ENCODE results near the gene OR51E2. TPM values are rescaled to one million over a fixed set of nuclear protein-coding genes. Genes with fewer than 3 reads are reported as not detected.
A peak's percentile ranks its signal among the peaks of the same experiment; 100 is the strongest.
"Not testable (repeated sequence)": the region's sequence is repeated elsewhere in the genome, so short reads cannot be mapped to it uniquely, and the experiment has no call there.

OR51E2 gene
- total RNA-seq, 1 experiment from 2014 or later = not detected

DNA sequence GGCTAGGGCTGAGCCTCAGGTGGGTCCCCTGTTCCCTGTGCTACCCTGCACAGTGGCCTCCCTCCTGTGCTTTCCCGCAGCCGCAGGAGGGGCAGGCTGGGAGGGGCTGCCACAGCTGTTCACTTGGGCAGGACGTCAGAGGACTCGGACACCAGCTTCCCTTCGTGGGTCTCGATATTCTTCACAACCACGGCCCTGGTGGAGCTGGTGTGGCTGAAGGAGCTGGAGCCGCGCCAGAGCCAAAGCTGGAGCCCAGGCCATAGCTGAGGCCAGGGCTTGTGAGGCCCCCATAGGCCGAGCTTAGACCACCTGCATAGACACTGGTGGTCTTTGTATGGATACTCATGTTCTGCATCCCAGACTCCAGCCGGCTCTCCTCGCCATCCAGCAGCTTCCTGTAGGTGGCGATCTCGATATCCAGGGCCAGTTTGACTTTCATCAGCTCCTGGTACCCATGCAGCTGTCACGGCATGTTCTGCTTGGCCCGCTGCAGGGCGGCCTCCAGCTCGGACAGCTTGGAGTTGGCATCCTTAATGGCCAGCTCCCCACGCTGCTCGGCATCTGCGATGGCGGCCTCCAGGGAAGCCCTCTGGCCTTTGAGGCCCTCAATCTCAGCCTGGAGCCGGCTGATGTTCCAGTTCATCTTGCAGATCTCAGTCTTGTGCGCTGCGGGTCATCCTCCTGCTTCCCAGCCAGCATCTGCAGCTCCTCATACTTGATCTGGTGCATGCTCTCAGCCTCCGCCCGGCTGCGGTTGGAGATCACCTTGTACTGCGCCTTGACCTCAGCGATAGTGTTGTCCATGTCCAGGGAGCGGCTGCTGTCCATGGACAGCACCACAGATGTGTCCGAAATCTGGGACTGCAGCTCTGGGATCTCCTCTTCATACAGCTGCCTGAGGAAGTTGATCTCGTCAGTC is 25.2 kb upstream of the OR51E2 start:
- ATAC-seq; H3K4me2 ChIP-seq (ENCODE audit: low read length); H3K27me3 ChIP-seq (ENCODE audit: low read length); H3K36me3 ChIP-seq (ENCODE audit: low read depth, low read length); H3K9me2 ChIP-seq (replicated peaks; ENCODE audit: low read length); BruUV-seq (replicated peaks); H3K27ac ChIP-seq (ENCODE audit: low read length); H3K4me1 ChIP-seq (ENCODE audit: insufficient read depth, low read length); H3K4me3 ChIP-seq (ENCODE audit: low read length); H2AFZ ChIP-seq (ENCODE audit: low read length); H3K79me2 ChIP-seq (ENCODE audit: low read length); intact Hi-C loops (cut with micrococcal nuclease); H3K9ac ChIP-seq (ENCODE audit: low read length); H3K9me3 ChIP-seq (ENCODE audit: low read length); CTCF ChIA-PET; H3F3A ChIP-seq (ENCODE audit: low read length, unreplicated experiment); POLR2A ChIA-PET (ENCODE audit: unreplicated experiment); DNase-seq; H4K20me1 ChIP-seq (ENCODE audit: low read length): not testable (repeated sequence)
- TF ChIP-seq, protein P1, sequence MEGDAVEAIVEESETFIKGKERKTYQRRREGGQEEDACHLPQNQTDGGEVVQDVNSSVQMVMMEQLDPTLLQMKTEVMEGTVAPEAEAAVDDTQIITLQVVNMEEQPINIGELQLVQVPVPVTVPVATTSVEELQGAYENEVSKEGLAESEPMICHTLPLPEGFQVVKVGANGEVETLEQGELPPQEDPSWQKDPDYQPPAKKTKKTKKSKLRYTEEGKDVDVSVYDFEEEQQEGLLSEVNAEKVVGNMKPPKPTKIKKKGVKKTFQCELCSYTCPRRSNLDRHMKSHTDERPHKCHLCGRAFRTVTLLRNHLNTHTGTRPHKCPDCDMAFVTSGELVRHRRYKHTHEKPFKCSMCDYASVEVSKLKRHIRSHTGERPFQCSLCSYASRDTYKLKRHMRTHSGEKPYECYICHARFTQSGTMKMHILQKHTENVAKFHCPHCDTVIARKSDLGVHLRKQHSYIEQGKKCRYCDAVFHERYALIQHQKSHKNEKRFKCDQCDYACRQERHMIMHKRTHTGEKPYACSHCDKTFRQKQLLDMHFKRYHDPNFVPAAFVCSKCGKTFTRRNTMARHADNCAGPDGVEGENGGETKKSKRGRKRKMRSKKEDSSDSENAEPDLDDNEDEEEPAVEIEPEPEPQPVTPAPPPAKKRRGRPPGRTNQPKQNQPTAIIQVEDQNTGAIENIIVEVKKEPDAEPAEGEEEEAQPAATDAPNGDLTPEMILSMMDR (conservative IDR thresholded peaks at IDR 0.05; ENCODE audit: low read depth, low read length) = 0 out of 2 replicates have a peak, but pooled peaks have one; percentile 14

DNA sequence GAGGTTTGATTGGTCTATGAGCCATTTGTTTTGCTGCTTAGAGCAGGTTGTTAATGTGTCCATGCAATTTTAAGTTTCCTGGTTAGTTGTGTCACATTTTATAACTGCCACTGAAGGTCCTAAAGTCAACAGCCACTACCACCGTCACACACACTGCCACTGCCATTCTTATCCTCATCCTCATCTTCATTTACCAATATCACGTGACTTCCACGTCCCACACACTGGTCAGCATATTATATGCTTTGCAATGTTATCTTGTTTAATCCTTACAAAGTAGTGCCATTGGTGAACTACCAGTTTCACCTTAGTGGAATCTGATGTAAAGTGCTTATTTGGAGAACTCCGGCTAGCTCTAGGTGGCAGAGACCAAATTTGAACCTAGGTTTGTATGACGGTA is 16.6 kb upstream of the OR51E2 start:
- Histone ChIP-seq H3F3A (ENCODE audit: low read length, unreplicated experiment) (no peaks in the 10 kb centered on the region), H3K4me1 (ENCODE audit: insufficient read depth, low read length) (no peaks in the 10 kb centered on the region), H3K27ac (ENCODE audit: low read length) (no peak overlapping the region), H3K9me2 (replicated peaks; ENCODE audit: low read length) (no peaks in the 10 kb centered on the region), H3K4me2 (ENCODE audit: low read length) (no peak overlapping the region), H3K27me3 (ENCODE audit: low read length) (no peaks in the 10 kb centered on the region), H4K20me1 (ENCODE audit: low read length) (no peaks in the 10 kb centered on the region), H3K79me2 (ENCODE audit: low read length) (no peaks in the 10 kb centered on the region), H2AFZ (ENCODE audit: low read length) (no peak overlapping the region), H3K9ac (ENCODE audit: low read length) (no peak overlapping the region), H3K9me3 (ENCODE audit: low read length) (no peaks in the 10 kb centered on the region), H3K36me3 (ENCODE audit: low read depth, low read length) (no peaks in the 10 kb centered on the region), H3K4me3 (ENCODE audit: low read length) (no peak overlapping the region)
- DNase-seq (no peak), ATAC-seq (no peak)
- ChIA-PET POLR2A (ENCODE audit: unreplicated experiment) (no interaction called here), CTCF (no interaction called here)
- intact Hi-C loops (cut with micrococcal nuclease) = no loop called here
- TF ChIP-seq, protein P1 (conservative IDR thresholded peaks at IDR 0.05; ENCODE audit: low read depth, low read length) = no peak
- no peak for TF ChIP-seq EZH2 (IDR thresholded peaks at IDR 0.05; ENCODE audit: low read length, unreplicated experiment)
- TF ChIP-seq EZH2phosphoT487 (IDR thresholded peaks at IDR 0.05; ENCODE audit: borderline replicate concordance, low read length) = no peak
- BruUV-seq (replicated peaks) = no TSS peak

DNA sequence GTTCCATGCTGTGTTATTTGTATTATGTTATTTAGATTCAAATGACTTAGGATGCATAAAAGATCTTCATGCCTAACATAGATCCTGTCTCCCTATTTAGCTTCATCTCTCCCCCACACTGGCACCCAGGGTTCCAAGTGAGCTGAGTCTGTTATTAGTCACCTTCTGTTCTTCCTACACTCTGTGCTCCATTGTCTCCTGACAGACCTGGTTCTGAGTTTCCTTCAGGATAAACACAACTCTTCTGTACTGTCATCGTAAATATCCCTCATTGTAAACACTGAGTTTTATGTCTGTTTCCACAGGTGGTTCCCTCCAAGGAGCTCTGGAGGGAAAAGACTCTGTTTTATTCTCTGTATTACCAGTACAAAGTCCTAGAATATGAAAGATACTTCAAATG is 15.6 kb upstream of the OR51E2 start:
- Histone ChIP-seq H3K27ac (ENCODE audit: low read length) (no peak overlapping the region), H3K79me2 (ENCODE audit: low read length) (no peaks in the 10 kb centered on the region), H3F3A (ENCODE audit: low read length, unreplicated experiment) (no peaks in the 10 kb centered on the region), H3K4me3 (ENCODE audit: low read length) (no peak overlapping the region), H3K36me3 (ENCODE audit: low read depth, low read length) (no peaks in the 10 kb centered on the region), H3K4me1 (ENCODE audit: insufficient read depth, low read length) (no peaks in the 10 kb centered on the region), H4K20me1 (ENCODE audit: low read length) (no peaks in the 10 kb centered on the region), H3K27me3 (ENCODE audit: low read length) (no peaks in the 10 kb centered on the region), H3K9me3 (ENCODE audit: low read length) (no peaks in the 10 kb centered on the region), H2AFZ (ENCODE audit: low read length) (no peak overlapping the region), H3K9ac (ENCODE audit: low read length) (no peak overlapping the region), H3K4me2 (ENCODE audit: low read length) (no peak overlapping the region), H3K9me2 (replicated peaks; ENCODE audit: low read length) (no peaks in the 10 kb centered on the region)
- peak; percentile 19 for DNase-seq
- no TSS peak for BruUV-seq (replicated peaks)
- no peak for ATAC-seq
- no peak for TF ChIP-seq EZH2 (IDR thresholded peaks at IDR 0.05; ENCODE audit: low read length, unreplicated experiment)
- TF ChIP-seq, protein P1 (conservative IDR thresholded peaks at IDR 0.05; ENCODE audit: low read depth, low read length) = no peak
- no peak for TF ChIP-seq EZH2phosphoT487 (IDR thresholded peaks at IDR 0.05; ENCODE audit: borderline replicate concordance, low read length)
- intact Hi-C loops (cut with micrococcal nuclease) = no loop called here
- CTCF ChIA-PET = no interaction called here
- POLR2A ChIA-PET (ENCODE audit: unreplicated experiment) = no interaction called here
